ENCODE results near the gene CHCHD6. TPM values are rescaled to one million over a fixed set of nuclear protein-coding genes. Genes with fewer than 3 reads are reported as not detected.

The CHCHD6 gene
- total RNA-seq, 1 donor = 10.9 TPM

GRCh38 chr3:126965526-126966080, 261.6 kb downstream of the CHCHD6 start:
- H3K9me3 ChIP-seq (ENCODE audit: low read depth, low read length) = no peaks in the 10 kb centered on the region
- no peak overlapping the region for H2AFZ ChIP-seq (ENCODE audit: low read length)
- no peaks in the 10 kb centered on the region for H4K20me1 ChIP-seq (ENCODE audit: insufficient read depth, low read length)
- H3K4me3 ChIP-seq (ENCODE audit: insufficient read depth, low read length) = no peak overlapping the region
- peaks cover 33% of the 10 kb centered on the region for H3K4me1 ChIP-seq (ENCODE audit: insufficient read depth, low read length)
- no peaks in the 10 kb centered on the region for H3K79me2 ChIP-seq (ENCODE audit: insufficient read depth, low read length)
- no peaks in the 10 kb centered on the region for H3K27me3 ChIP-seq (ENCODE audit: insufficient read depth, low read length)
- no peak for DNase-seq (ENCODE audit: insufficient read length, low spot score, missing footprints)
- no peaks in the 10 kb centered on the region for H3K36me3 ChIP-seq (ENCODE audit: insufficient read depth, low read length)
- no peak overlapping the region for H3K4me2 ChIP-seq (ENCODE audit: insufficient read depth, low read length)
- no peak overlapping the region for H3K27ac ChIP-seq (ENCODE audit: low read depth, low read length)
- no peak for TF ChIP-seq CTCF (IDR thresholded peaks at IDR 0.05; ENCODE audit: extremely low read depth, low read depth, low read length)

GRCh38 chr3:126967386-126967785, 263.3 kb downstream of the CHCHD6 start:
- Histone ChIP-seq H3K27me3 (ENCODE audit: insufficient read depth, low read length) (no peaks in the 10 kb centered on the region), H2AFZ (ENCODE audit: low read length) (no peak overlapping the region), H3K4me1 (ENCODE audit: insufficient read depth, low read length) (peaks cover 35% of the 10 kb centered on the region), H3K9me3 (ENCODE audit: low read depth, low read length) (no peaks in the 10 kb centered on the region), H4K20me1 (ENCODE audit: insufficient read depth, low read length) (no peaks in the 10 kb centered on the region), H3K27ac (ENCODE audit: low read depth, low read length) (no peak overlapping the region), H3K36me3 (ENCODE audit: insufficient read depth, low read length) (no peaks in the 10 kb centered on the region), H3K4me3 (ENCODE audit: insufficient read depth, low read length) (no peak overlapping the region), H3K79me2 (ENCODE audit: insufficient read depth, low read length) (no peaks in the 10 kb centered on the region), H3K4me2 (ENCODE audit: insufficient read depth, low read length) (no peak overlapping the region)
- TF ChIP-seq CTCF (IDR thresholded peaks at IDR 0.05; ENCODE audit: extremely low read depth, low read depth, low read length) = no peak
- no peak for DNase-seq (ENCODE audit: insufficient read length, low spot score, missing footprints)

GRCh38 chr3:126968391-126969390, 264.7 kb downstream of the CHCHD6 start:
- peak overlapping the region; percentile 79 for H3K4me2 ChIP-seq (ENCODE audit: insufficient read depth, low read length)
- no peaks in the 10 kb centered on the region for H3K36me3 ChIP-seq (ENCODE audit: insufficient read depth, low read length)
- peak overlapping the region; percentile 56 for H3K4me3 ChIP-seq (ENCODE audit: insufficient read depth, low read length)
- no peaks in the 10 kb centered on the region for H3K79me2 ChIP-seq (ENCODE audit: insufficient read depth, low read length)
- peaks cover 36% of the 10 kb centered on the region for H3K4me1 ChIP-seq (ENCODE audit: insufficient read depth, low read length)
- no peak for TF ChIP-seq CTCF (IDR thresholded peaks at IDR 0.05; ENCODE audit: extremely low read depth, low read depth, low read length)
- H2AFZ ChIP-seq (ENCODE audit: low read length) = peak overlapping the region; percentile 9
- peak overlapping the region; percentile 82 for H3K27ac ChIP-seq (ENCODE audit: low read depth, low read length)
- no peak for DNase-seq (ENCODE audit: insufficient read length, low spot score, missing footprints)
- no peaks in the 10 kb centered on the region for H4K20me1 ChIP-seq (ENCODE audit: insufficient read depth, low read length)
- no peaks in the 10 kb centered on the region for H3K27me3 ChIP-seq (ENCODE audit: insufficient read depth, low read length)
- no peaks in the 10 kb centered on the region for H3K9me3 ChIP-seq (ENCODE audit: low read depth, low read length)

- peak; percentile 93 for DNase-seq (ENCODE audit: insufficient read length, low spot score, missing footprints)
- H2AFZ ChIP-seq (ENCODE audit: low read length) = peak overlapping the region; percentile 80
Measured at GRCh38 chr3:126969586-126969985, 265.5 kb downstream of the CHCHD6 start.

More at GRCh38 chr3:126969586-126969985, 265.5 kb downstream of the CHCHD6 start:
- H3K4me3 ChIP-seq (ENCODE audit: insufficient read depth, low read length) = peak overlapping the region; percentile 56
- no peaks in the 10 kb centered on the region for H3K27me3 ChIP-seq (ENCODE audit: insufficient read depth, low read length)
- no peaks in the 10 kb centered on the region for H3K79me2 ChIP-seq (ENCODE audit: insufficient read depth, low read length)
- no peaks in the 10 kb centered on the region for H3K36me3 ChIP-seq (ENCODE audit: insufficient read depth, low read length)
- no peaks in the 10 kb centered on the region for H4K20me1 ChIP-seq (ENCODE audit: insufficient read depth, low read length)
- H3K9me3 ChIP-seq (ENCODE audit: low read depth, low read length) = no peaks in the 10 kb centered on the region
- peak overlapping the region; percentile 82 for H3K27ac ChIP-seq (ENCODE audit: low read depth, low read length)
- peak overlapping the region; percentile 79 for H3K4me2 ChIP-seq (ENCODE audit: insufficient read depth, low read length)
- TF ChIP-seq CTCF (IDR thresholded peaks at IDR 0.05; ENCODE audit: extremely low read depth, low read depth, low read length) = no peak
- H3K4me1 ChIP-seq (ENCODE audit: insufficient read depth, low read length) = peaks cover 36% of the 10 kb centered on the region
